Muscle layer of colon (tissue), 2 donors: ENCODE measurements around the gene NTNG1.

Experiments
- H3K27ac ChIP-seq: one replicate; pipeline ENCODE4 v1.7.0; 2013; ENCODE audit warnings: low read depth, mild to moderate bottlenecking, low read length, moderate library complexity
- H3K27me3 ChIP-seq, 2 donors: one replicate each; pipeline ENCODE4 v1.7.0; 2013; ENCODE audit warnings: low read length in 2 of 2, mild to moderate bottlenecking in 2 of 2; ENCODE audit not compliant: insufficient read depth in 2 of 2, control insufficient read depth in 1 of 2
- H3K36me3 ChIP-seq: one replicate; pipeline ENCODE4 v1.7.0; 2013; ENCODE audit warnings: mild to moderate bottlenecking, low read length; ENCODE audit not compliant: insufficient read depth
- H3K4me1 ChIP-seq: one replicate; pipeline ENCODE4 v1.7.0; 2013; ENCODE audit warnings: mild to moderate bottlenecking, low read length; ENCODE audit not compliant: insufficient read depth
- H3K4me3 ChIP-seq, 2 donors: one replicate each; pipeline ENCODE4 v1.7.0; 2013; ENCODE audit warnings: low read length in 2 of 2, low read depth in 1 of 2, mild to moderate bottlenecking in 1 of 2, moderate library complexity in 1 of 2
- H3K9ac ChIP-seq: one replicate; pipeline ENCODE4 v1.7.0; 2013; ENCODE audit warnings: low read length
- H3K9me3 ChIP-seq: one replicate; pipeline ENCODE4 v1.7.0; 2013; ENCODE audit warnings: mild to moderate bottlenecking, low read length
- donor health status: abdominal sarcoma.
- donor health status: Adenocarcinoma of cecum.

The NTNG1 gene

GRCh38 chr1:107415241-107415640, 274.4 kb downstream of the NTNG1 start:
- Histone ChIP-seq H3K4me3 (no peak overlapping the region), H3K36me3 (no peaks in the 10 kb centered on the region), H3K4me1 (no peaks in the 10 kb centered on the region), H3K27me3 (no peaks in the 10 kb centered on the region), H3K9ac (no peak overlapping the region), H3K27ac (no peak overlapping the region), H3K9me3 (no peaks in the 10 kb centered on the region)

- no peak overlapping the region for H3K9ac ChIP-seq
- no peaks in the 10 kb centered on the region for H3K27me3 ChIP-seq
- H3K9me3 ChIP-seq: no peaks in the 10 kb centered on the region
- no peak overlapping the region for H3K4me3 ChIP-seq
- H3K36me3 ChIP-seq: no peaks in the 10 kb centered on the region
- no peak overlapping the region for H3K27ac ChIP-seq
- H3K4me1 ChIP-seq: no peaks in the 10 kb centered on the region
Measured at GRCh38 chr1:107419003-107419402, 278.2 kb downstream of the NTNG1 start.

GRCh38 chr1:107422901-107423300, 282.1 kb downstream of the NTNG1 start:
- Histone ChIP-seq H3K4me3 (no peak overlapping the region), H3K9ac (no peak overlapping the region), H3K9me3 (no peaks in the 10 kb centered on the region), H3K36me3 (no peaks in the 10 kb centered on the region), H3K27me3 (no peaks in the 10 kb centered on the region), H3K27ac (no peak overlapping the region), H3K4me1 (no peaks in the 10 kb centered on the region)

- H3K9me3 ChIP-seq: no peaks in the 10 kb centered on the region
- H3K36me3 ChIP-seq: no peaks in the 10 kb centered on the region
- H3K9ac ChIP-seq: no peak overlapping the region
- H3K4me3 ChIP-seq: no peak overlapping the region
- H3K27ac ChIP-seq: no peak overlapping the region
- H3K4me1 ChIP-seq: no peaks in the 10 kb centered on the region
- no peaks in the 10 kb centered on the region for H3K27me3 ChIP-seq
Measured at GRCh38 chr1:107430540-107431228, 289.8 kb downstream of the NTNG1 start.

GRCh38 chr1:107432108-107432507, 291.3 kb downstream of the NTNG1 start:
- H3K4me3 ChIP-seq: no peak overlapping the region
- H3K9me3 ChIP-seq: no peaks in the 10 kb centered on the region
- H3K36me3 ChIP-seq: no peaks in the 10 kb centered on the region
- no peak overlapping the region for H3K9ac ChIP-seq
- H3K27me3 ChIP-seq: no peaks in the 10 kb centered on the region
- H3K4me1 ChIP-seq: no peaks in the 10 kb centered on the region
- H3K27ac ChIP-seq: no peak overlapping the region

GRCh38 chr1:107433068-107433467, 292.2 kb downstream of the NTNG1 start:
- H3K4me3 ChIP-seq: no peak overlapping the region
- no peak overlapping the region for H3K9ac ChIP-seq
- H3K27ac ChIP-seq: no peak overlapping the region
- H3K27me3 ChIP-seq: no peaks in the 10 kb centered on the region
- no peaks in the 10 kb centered on the region for H3K9me3 ChIP-seq
- no peaks in the 10 kb centered on the region for H3K36me3 ChIP-seq
- no peaks in the 10 kb centered on the region for H3K4me1 ChIP-seq

- H3K36me3 ChIP-seq: no peaks in the 10 kb centered on the region
- H3K4me3 ChIP-seq: no peak overlapping the region
- H3K4me1 ChIP-seq: no peaks in the 10 kb centered on the region
- no peak overlapping the region for H3K9ac ChIP-seq
- H3K27me3 ChIP-seq: no peaks in the 10 kb centered on the region
- H3K27ac ChIP-seq: no peak overlapping the region
- no peaks in the 10 kb centered on the region for H3K9me3 ChIP-seq
Measured at GRCh38 chr1:107433635-107434360, 293.0 kb downstream of the NTNG1 start.

- no peak overlapping the region for H3K27ac ChIP-seq
- no peak overlapping the region for H3K9ac ChIP-seq
- H3K36me3 ChIP-seq: no peaks in the 10 kb centered on the region
- no peaks in the 10 kb centered on the region for H3K4me1 ChIP-seq
- H3K27me3 ChIP-seq: no peaks in the 10 kb centered on the region
- no peaks in the 10 kb centered on the region for H3K9me3 ChIP-seq
- no peak overlapping the region for H3K4me3 ChIP-seq
Measured at GRCh38 chr1:107434361-107434693, 293.5 kb downstream of the NTNG1 start.

GRCh38 chr1:107436552-107437241, 295.9 kb downstream of the NTNG1 start:
- Histone ChIP-seq H3K4me1 (no peaks in the 10 kb centered on the region), H3K9me3 (no peaks in the 10 kb centered on the region), H3K4me3 (no peak overlapping the region), H3K36me3 (no peaks in the 10 kb centered on the region), H3K27ac (no peak overlapping the region), H3K9ac (no peak overlapping the region), H3K27me3 (no peaks in the 10 kb centered on the region)

- Histone ChIP-seq H3K4me3 (no peak overlapping the region), H3K27ac (no peak overlapping the region), H3K9ac (no peak overlapping the region), H3K27me3 (no peaks in the 10 kb centered on the region), H3K36me3 (no peaks in the 10 kb centered on the region), H3K9me3 (no peaks in the 10 kb centered on the region), H3K4me1 (no peaks in the 10 kb centered on the region)
Measured at GRCh38 chr1:107439567-107439966, 298.7 kb downstream of the NTNG1 start.

- no peak overlapping the region for H3K4me3 ChIP-seq
- H3K27me3 ChIP-seq: no peaks in the 10 kb centered on the region
- H3K27ac ChIP-seq: no peak overlapping the region
- H3K9ac ChIP-seq: no peak overlapping the region
- no peaks in the 10 kb centered on the region for H3K4me1 ChIP-seq
- H3K36me3 ChIP-seq: no peaks in the 10 kb centered on the region
- H3K9me3 ChIP-seq: no peaks in the 10 kb centered on the region
Measured at GRCh38 chr1:107442551-107442950, 301.7 kb downstream of the NTNG1 start.
